GM12878 (cell line): ENCODE measurements around the gene NANOGP8. TPM values are rescaled to one million over a fixed set of nuclear protein-coding genes. Genes with fewer than 3 reads are reported as not detected.

Experiments used
- ATAC-seq: fragments of 200-7000 bp; cut with Tn5 transposase; 3 replicates; pipeline ENCODE4 v1.9.1; 2020; ENCODE audit warnings: mild to moderate bottlenecking, moderate library complexity
- BruUV-seq: library from RNA; stranded (reverse); fragments of 400-500 nt; replicated peaks from 2 replicates; lab custom pipeline; 2021; lab: Mats Ljungman, UMichigan
- CTCF ChIA-PET: fragments of 300-600 bp; sonication (Branson Sonifier 250); formaldehyde crosslinking; extraction: SDS; loops from one replicate; lab custom pipeline; 2021; ENCODE audit warnings: inconsistent platforms; lab: Yijun Ruan, JAX
- POLR2A ChIA-PET: fragments of 350-600 bp; formaldehyde crosslinking; extraction: SDS; loops from one replicate; lab custom pipeline; 2021; ENCODE audit warnings: inconsistent platforms; lab: Charles Lee
- RAD21 ChIA-PET: fragments of 300-600 bp; sonication (Branson Sonifier 250); formaldehyde crosslinking; loops from one replicate; lab custom pipeline; 2023; ENCODE audit warnings: antibody characterized with exemption; ENCODE audit not compliant: unreplicated experiment; lab: Charles Lee
- SMC1A ChIA-PET: fragments of 300-600 bp; sonication (Branson Sonifier 250); formaldehyde crosslinking; loops from one replicate; lab custom pipeline; 2023; ENCODE audit not compliant: unreplicated experiment, uncharacterized antibody; lab: Charles Lee
- DNase-seq: peaks from one replicate; pipeline ENCODE4 v3.0.0-alpha.2; 2011; ENCODE audit warnings: low read depth, low spot score
- FAIRE-seq: peaks from 3 replicates; lab custom pipeline; 2011; peaks lifted over from hg19 to GRCh38; lab: Jason Lieb, UNC
- H2AFZ ChIP-seq: 2 replicates; pipeline ENCODE4 v1.6.0; 2011; ENCODE audit warnings: low read depth, low read length, control low read depth; ENCODE audit not compliant: control insufficient read depth
- H3K27ac ChIP-seq: 2 replicates; pipeline ENCODE4 v1.5.1; 2011; ENCODE audit warnings: control low read depth; ENCODE audit not compliant: control insufficient read depth, insufficient read depth
- H3K27me3 ChIP-seq, 2 experiments: replicated peaks in 1 of 2; 2 replicates each; pipeline versions ENCODE4 v1.6.0 to v1.6.1; 2011; ENCODE audit warnings: low read length in 1 of 2; ENCODE audit not compliant: control insufficient read depth in 2 of 2, insufficient read depth in 2 of 2
- H3K36me3 ChIP-seq, 2 experiments: 2 replicates each; pipeline ENCODE4 v1.5.1; 2011; ENCODE audit warnings: low read length in 1 of 2; ENCODE audit not compliant: control insufficient read depth in 2 of 2, insufficient read depth in 2 of 2
- H3K4me1 ChIP-seq: 2 replicates; pipeline ENCODE4 v1.6.1; 2011; ENCODE audit warnings: mild to moderate bottlenecking, low read length, moderate library complexity, mixed read lengths; ENCODE audit not compliant: control insufficient read depth, insufficient read depth
- H3K4me2 ChIP-seq: 2 replicates; pipeline ENCODE4 v1.6.0; 2011; ENCODE audit warnings: control low read depth; ENCODE audit not compliant: control insufficient read depth, insufficient read depth
- H3K4me3 ChIP-seq: fragments of 200-600 bp; sonication (generic); 2 replicates; pipeline ENCODE4 v1.5.1; 2016
- H3K79me2 ChIP-seq: 2 replicates; pipeline ENCODE4 v1.6.0; 2011; ENCODE audit warnings: low read length; ENCODE audit not compliant: control insufficient read depth, insufficient read depth
- H3K9ac ChIP-seq: 2 replicates; pipeline ENCODE4 v1.8.0; 2011; ENCODE audit warnings: low read length, control low read depth, mixed read lengths; ENCODE audit not compliant: control insufficient read depth, insufficient read depth
- H3K9me3 ChIP-seq: replicated peaks from 3 replicates; pipeline ENCODE4 v1.5.1; 2011; ENCODE audit warnings: mild to moderate bottlenecking, low read length; ENCODE audit not compliant: control insufficient read depth, insufficient read depth
- H4K20me1 ChIP-seq: 2 replicates; pipeline ENCODE4 v1.6.0; 2011; ENCODE audit not compliant: control insufficient read depth, insufficient read depth
- BACH1 ChIP-seq: fragments of 450-650 bp; IDR thresholded peaks from 2 replicates; pipeline ENCODE4 v1.6.1; 2017; ENCODE audit warnings: mild to moderate bottlenecking, borderline replicate concordance
- CBFB ChIP-seq: IDR thresholded peaks from 2 replicates; pipeline ENCODE4 v1.6.1; 2016; ENCODE audit warnings: antibody characterized with exemption, low read depth
- CREM ChIP-seq: IDR thresholded peaks from 2 replicates; pipeline ENCODE4 v1.6.1; 2014; ENCODE audit warnings: antibody characterized with exemption, low read depth
- KLF5 ChIP-seq: fragments of 450-650 bp; IDR thresholded peaks from 2 replicates; pipeline ENCODE4 v1.6.1; 2014; ENCODE audit warnings: mild to moderate bottlenecking; ENCODE audit not compliant: partially characterized antibody
- MTA2 ChIP-seq: fragments of 450-650 bp; IDR thresholded peaks from 2 replicates; pipeline ENCODE4 v1.6.1; 2016; ENCODE audit warnings: low read depth, mild to moderate bottlenecking, moderate library complexity
- NFXL1 ChIP-seq: fragments of 450-650 bp; IDR thresholded peaks from 2 replicates; pipeline ENCODE4 v1.6.1; 2017; ENCODE audit warnings: antibody characterized with exemption, mild to moderate bottlenecking, borderline replicate concordance
- PAX8 ChIP-seq: fragments of 450-650 bp; IDR thresholded peaks from 2 replicates; pipeline ENCODE4 v1.6.1; 2017; ENCODE audit warnings: mild to moderate bottlenecking, moderate library complexity
- POLR2AphosphoS2 ChIP-seq: IDR thresholded peaks from 2 replicates; pipeline ENCODE4 v1.6.1; 2011; ENCODE audit warnings: low read depth, mild to moderate bottlenecking, low read length, improper control_type of control experiment, moderate library complexity
- SPI1 ChIP-seq: IDR thresholded peaks from 2 replicates; pipeline ENCODE4 v1.6.1; 2011; ENCODE audit warnings: low read depth, mild to moderate bottlenecking, low read length, moderate library complexity, borderline replicate concordance; ENCODE audit not compliant: insufficient read depth
- ZNF384 ChIP-seq: IDR thresholded peaks from 2 replicates; pipeline ENCODE4 v1.6.1; 2012; ENCODE audit warnings: low read depth, mild to moderate bottlenecking, low read length, improper control_type of control experiment, borderline replicate concordance
- ZNF622 ChIP-seq: fragments of 450-650 bp; IDR thresholded peaks from 2 replicates; pipeline ENCODE4 v1.6.1; 2017; ENCODE audit warnings: mild to moderate bottlenecking, inconsistent platforms
- WGBS: methylation state at CpG from one replicate; pipeline ENCODE4 v1.1.6; 2016; ENCODE audit warnings: low lambda C conversion rate; ENCODE audit not compliant: insufficient replicate concordance, insufficient coverage; ENCODE audit errors: missing lambda C conversion rate; 5-methylcytosine and 5-hydroxymethylcytosine counted together
- in situ Hi-C: fragments of 300-500 bp; cut with MboI; formaldehyde crosslinking; loops from 9 replicates; pipeline ENCODE4 v1.14.3; 2018; ENCODE audit warnings: mixed read lengths
- intact Hi-C: fragments of 100-400 bp; cut with micrococcal nuclease; formaldehyde crosslinking; loops from one replicate; pipeline ENCODE4 v1.14.2; 2022; ENCODE audit not compliant: unreplicated experiment
- polyA plus RNA-seq, 11 experiments: library from polyadenylated mRNA; depleted of rRNA in 4 of 11; unstranded in 6 of 11; stranded (reverse) in 5 of 11; fragments of >200 nt; fragmentation: Nextera tagmentation in 4 of 11; fragmentation: Illumina TruSeq in 1 of 11; extraction: Ambion mirVana in 4 of 11; extraction: Trizol in 1 of 11; gene quantifications; 1 replicate in 1 of 11; 2 replicates in 10 of 11; pipeline versions ENCODE4 v1.2.1 to v1.2.3, GENCODE V29; 2011 to 2016; ENCODE audit warnings: inconsistent platforms in 2 of 11, missing spikeins in 2 of 11, low read depth in 1 of 11
- total RNA-seq, 4 experiments: library from RNA; depleted of rRNA in 3 of 4; stranded (reverse); fragments of >200 nt in 3 of 4; fragmentation: Illumina TruSeq in 1 of 4; extraction: Trizol in 1 of 4; gene quantifications; 2 replicates each; pipeline versions ENCODE4 v1.2.1 to v1.2.3, GENCODE V29; 2013 to 2021
- TF ChIP-seq, protein P1 (sequence below): fragments of 450-650 bp; formaldehyde crosslinking; IDR thresholded peaks from 2 replicates; pipeline ENCODE4 v1.4.0; 2022; ENCODE audit warnings: mild to moderate bottlenecking, moderate library complexity
- TF ChIP-seq, protein P2 (sequence below): fragments of 150-350 bp; IDR thresholded peaks from 2 replicates; pipeline ENCODE4 v1.6.1; 2016; ENCODE audit warnings: low read depth, low read length
- TF ChIP-seq, protein P3 (sequence below): fragments of 450-650 bp; IDR thresholded peaks from 2 replicates; pipeline ENCODE4 v1.6.1; 2017; ENCODE audit warnings: mild to moderate bottlenecking, moderate library complexity

Gene NANOGP8
- total and polyA plus RNA-seq, 10 of the 15 experiments (the other 5 are each of a cell fraction or from before 2014, with no cell fraction given), result not detected

DNA sequence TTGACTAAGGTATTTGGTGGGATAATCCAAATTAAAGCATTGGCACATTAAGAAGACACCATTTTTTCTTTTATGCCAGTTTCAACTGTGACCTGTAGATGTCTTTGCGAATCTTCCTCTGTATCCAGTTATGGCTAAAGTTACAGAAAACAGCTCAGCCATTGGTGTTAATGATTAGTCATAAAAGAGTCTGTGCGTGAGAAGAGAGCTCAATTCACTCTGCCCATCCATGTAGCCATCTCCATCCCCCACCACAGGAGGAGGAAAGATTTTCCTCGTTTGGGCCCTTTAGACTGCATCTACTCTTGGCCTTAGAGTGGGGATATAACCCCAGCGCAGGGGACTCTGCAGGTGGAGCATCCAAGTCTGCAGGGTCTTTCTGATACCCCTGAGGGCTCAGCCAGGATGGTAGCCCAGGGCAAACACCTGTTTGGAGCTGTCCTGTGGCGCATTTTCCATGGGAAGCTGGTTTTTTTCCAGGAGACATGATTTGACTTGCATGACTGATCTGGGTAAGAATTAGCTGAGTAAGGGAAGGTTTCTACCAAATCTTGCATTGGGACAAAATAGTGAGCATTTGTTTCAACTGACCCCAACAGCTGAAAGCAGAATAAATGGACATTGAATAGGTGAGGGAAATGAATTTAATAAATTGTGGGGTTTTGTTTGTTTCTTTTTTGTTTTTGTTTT lies 29.5 kb downstream of the NANOGP8 start:
- Histone ChIP-seq H3K9me3 (no peaks in the 10 kb centered on the region), H3K9ac (no peak overlapping the region), H3K36me3 (no peaks in the 10 kb centered on the region), H3K4me1 (peaks cover 8% of the 10 kb centered on the region; the same call in 1 of the 2 replicates), H3K4me2 (no peak overlapping the region), H3K27ac (no peak overlapping the region), H3K79me2 (no peaks in the 10 kb centered on the region), H3K4me3 (no peak overlapping the region), H4K20me1 (no peaks in the 10 kb centered on the region), H3K27me3 (no peaks in the 10 kb centered on the region), H2AFZ (no peak overlapping the region)
- no TSS peak for BruUV-seq
- FAIRE-seq (no peak), ATAC-seq (no peak), DNase-seq (no peak)
- ChIA-PET POLR2A (no interaction called here), RAD21 (no interaction called here), CTCF (interaction anchor here (1.6 kb wide), 1 partner anchor 23 kb away, joined by 3 read pairs; no protein-coding TSS in a partner anchor), SMC1A (no interaction called here)
- intact Hi-C loops (no loop called here), in situ Hi-C loops (no loop called here)
- WGBS, result 62% methylated on average over 5 of the region's 5 CpGs
- TF ChIP-seq ZNF622 (no peak), ZNF384 (no peak), CBFB (no peak), SPI1 (no peak), MTA2 (no peak), PAX8 (no peak), BACH1 (no peak), NFXL1 (no peak), POLR2AphosphoS2 (no peak), CREM (no peak), KLF5 (no peak)
- TF ChIP-seq, protein P1, sequence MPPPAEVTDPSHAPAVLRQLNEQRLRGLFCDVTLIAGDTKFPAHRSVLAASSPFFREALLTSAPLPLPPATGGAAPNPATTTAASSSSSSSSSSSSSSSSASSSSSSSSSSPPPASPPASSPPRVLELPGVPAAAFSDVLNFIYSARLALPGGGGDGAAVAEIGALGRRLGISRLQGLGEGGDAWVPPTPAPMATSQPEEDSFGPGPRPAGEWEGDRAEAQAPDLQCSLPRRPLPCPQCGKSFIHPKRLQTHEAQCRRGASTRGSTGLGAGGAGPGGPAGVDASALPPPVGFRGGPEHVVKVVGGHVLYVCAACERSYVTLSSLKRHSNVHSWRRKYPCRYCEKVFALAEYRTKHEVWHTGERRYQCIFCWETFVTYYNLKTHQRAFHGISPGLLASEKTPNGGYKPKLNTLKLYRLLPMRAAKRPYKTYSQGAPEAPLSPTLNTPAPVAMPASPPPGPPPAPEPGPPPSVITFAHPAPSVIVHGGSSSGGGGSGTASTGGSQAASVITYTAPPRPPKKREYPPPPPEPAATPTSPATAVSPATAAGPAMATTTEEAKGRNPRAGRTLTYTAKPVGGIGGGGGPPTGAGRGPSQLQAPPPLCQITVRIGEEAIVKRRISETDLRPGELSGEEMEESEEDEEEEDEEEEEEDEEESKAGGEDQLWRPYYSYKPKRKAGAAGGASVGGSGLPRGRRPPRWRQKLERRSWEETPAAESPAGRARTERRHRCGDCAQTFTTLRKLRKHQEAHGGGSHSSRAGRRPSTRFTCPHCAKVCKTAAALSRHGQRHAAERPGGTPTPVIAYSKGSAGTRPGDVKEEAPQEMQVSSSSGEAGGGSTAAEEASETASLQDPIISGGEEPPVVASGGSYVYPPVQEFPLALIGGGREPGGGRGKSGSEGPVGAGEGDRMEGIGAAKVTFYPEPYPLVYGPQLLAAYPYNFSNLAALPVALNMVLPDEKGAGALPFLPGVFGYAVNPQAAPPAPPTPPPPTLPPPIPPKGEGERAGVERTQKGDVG (CRISPR knock-in tag), result no peak
- TF ChIP-seq, protein P2, sequence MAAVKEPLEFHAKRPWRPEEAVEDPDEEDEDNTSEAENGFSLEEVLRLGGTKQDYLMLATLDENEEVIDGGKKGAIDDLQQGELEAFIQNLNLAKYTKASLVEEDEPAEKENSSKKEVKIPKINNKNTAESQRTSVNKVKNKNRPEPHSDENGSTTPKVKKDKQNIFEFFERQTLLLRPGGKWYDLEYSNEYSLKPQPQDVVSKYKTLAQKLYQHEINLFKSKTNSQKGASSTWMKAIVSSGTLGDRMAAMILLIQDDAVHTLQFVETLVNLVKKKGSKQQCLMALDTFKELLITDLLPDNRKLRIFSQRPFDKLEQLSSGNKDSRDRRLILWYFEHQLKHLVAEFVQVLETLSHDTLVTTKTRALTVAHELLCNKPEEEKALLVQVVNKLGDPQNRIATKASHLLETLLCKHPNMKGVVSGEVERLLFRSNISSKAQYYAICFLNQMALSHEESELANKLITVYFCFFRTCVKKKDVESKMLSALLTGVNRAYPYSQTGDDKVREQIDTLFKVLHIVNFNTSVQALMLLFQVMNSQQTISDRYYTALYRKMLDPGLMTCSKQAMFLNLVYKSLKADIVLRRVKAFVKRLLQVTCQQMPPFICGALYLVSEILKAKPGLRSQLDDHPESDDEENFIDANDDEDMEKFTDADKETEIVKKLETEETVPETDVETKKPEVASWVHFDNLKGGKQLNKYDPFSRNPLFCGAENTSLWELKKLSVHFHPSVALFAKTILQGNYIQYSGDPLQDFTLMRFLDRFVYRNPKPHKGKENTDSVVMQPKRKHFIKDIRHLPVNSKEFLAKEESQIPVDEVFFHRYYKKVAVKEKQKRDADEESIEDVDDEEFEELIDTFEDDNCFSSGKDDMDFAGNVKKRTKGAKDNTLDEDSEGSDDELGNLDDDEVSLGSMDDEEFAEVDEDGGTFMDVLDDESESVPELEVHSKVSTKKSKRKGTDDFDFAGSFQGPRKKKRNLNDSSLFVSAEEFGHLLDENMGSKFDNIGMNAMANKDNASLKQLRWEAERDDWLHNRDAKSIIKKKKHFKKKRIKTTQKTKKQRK, result no peak
- TF ChIP-seq, protein P3, sequence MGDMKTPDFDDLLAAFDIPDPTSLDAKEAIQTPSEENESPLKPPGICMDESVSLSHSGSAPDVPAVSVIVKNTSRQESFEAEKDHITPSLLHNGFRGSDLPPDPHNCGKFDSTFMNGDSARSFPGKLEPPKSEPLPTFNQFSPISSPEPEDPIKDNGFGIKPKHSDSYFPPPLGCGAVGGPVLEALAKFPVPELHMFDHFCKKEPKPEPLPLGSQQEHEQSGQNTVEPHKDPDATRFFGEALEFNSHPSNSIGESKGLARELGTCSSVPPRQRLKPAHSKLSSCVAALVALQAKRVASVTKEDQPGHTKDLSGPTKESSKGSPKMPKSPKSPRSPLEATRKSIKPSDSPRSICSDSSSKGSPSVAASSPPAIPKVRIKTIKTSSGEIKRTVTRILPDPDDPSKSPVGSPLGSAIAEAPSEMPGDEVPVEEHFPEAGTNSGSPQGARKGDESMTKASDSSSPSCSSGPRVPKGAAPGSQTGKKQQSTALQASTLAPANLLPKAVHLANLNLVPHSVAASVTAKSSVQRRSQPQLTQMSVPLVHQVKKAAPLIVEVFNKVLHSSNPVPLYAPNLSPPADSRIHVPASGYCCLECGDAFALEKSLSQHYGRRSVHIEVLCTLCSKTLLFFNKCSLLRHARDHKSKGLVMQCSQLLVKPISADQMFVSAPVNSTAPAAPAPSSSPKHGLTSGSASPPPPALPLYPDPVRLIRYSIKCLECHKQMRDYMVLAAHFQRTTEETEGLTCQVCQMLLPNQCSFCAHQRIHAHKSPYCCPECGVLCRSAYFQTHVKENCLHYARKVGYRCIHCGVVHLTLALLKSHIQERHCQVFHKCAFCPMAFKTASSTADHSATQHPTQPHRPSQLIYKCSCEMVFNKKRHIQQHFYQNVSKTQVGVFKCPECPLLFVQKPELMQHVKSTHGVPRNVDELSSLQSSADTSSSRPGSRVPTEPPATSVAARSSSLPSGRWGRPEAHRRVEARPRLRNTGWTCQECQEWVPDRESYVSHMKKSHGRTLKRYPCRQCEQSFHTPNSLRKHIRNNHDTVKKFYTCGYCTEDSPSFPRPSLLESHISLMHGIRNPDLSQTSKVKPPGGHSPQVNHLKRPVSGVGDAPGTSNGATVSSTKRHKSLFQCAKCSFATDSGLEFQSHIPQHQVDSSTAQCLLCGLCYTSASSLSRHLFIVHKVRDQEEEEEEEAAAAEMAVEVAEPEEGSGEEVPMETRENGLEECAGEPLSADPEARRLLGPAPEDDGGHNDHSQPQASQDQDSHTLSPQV, result no peak
